GM23248 (cell line): ENCODE results near the gene SLC19A2.

Experiments used
- EZH2 ChIP-seq: fragments of 200-600 bp; sonication (generic); IDR thresholded peaks from 2 replicates; pipeline ENCODE4 v1.6.1; 2018; ENCODE audit warnings: antibody characterized with exemption, mild to moderate bottlenecking; ENCODE audit not compliant: insufficient read depth, poor library complexity, severe bottlenecking
- EZH2phosphoT487 ChIP-seq: fragments of 200-600 bp; sonication (generic); IDR thresholded peaks from 2 replicates; pipeline ENCODE4 v1.6.1; 2018; ENCODE audit warnings: antibody characterized with exemption, moderate library complexity, mild to moderate bottlenecking, low read depth; ENCODE audit not compliant: insufficient read depth

DNA sequence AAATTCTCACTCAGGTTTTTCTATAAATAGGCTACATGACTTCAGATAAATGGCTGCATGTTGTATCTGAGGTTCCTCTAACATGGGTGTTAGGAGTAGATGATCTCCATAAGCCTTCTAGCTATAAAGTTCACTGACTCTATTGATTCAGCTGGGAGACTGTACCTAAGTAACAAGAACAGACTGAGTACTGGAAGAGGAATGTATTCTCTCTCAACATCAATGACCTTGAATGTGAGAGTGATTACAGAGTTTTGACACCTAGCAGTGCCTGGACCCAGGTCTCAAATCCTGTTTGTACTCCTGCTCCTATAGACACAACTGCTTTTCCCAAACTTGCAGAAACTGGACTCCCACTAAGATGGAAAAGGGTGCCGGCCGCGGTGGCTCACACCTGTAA, 8.6 kb upstream of the SLC19A2 start:
- no peak for TF ChIP-seq EZH2phosphoT487
- no peak for TF ChIP-seq EZH2
